IPS-15b (cell line): Measurements from ENCODE around the gene TPM2.

Experiments
- H3K27me3 ChIP-seq: one replicate; pipeline ENCODE4 v1.6.1; 2013; ENCODE audit warnings: low read length; ENCODE audit not compliant: control insufficient read depth, insufficient read depth
- H3K36me3 ChIP-seq: one replicate; pipeline ENCODE4 v1.6.1; 2013; ENCODE audit warnings: low read length; ENCODE audit not compliant: control insufficient read depth, insufficient read depth
- H3K4me1 ChIP-seq: one replicate; pipeline ENCODE4 v1.6.1; 2013; ENCODE audit warnings: mild to moderate bottlenecking, low read length; ENCODE audit not compliant: control insufficient read depth, insufficient read depth
- H3K4me3 ChIP-seq: one replicate; pipeline ENCODE4 v1.5.1; 2013; ENCODE audit warnings: low read depth, low read length
- H3K9ac ChIP-seq: one replicate; pipeline ENCODE4 v1.6.1; 2013; ENCODE audit warnings: low read depth, mild to moderate bottlenecking, low read length
- H3K9me3 ChIP-seq: one replicate; pipeline ENCODE4 v1.6.1; 2013; ENCODE audit warnings: mild to moderate bottlenecking, low read length; ENCODE audit not compliant: control insufficient read depth, insufficient read depth

Gene TPM2

DNA sequence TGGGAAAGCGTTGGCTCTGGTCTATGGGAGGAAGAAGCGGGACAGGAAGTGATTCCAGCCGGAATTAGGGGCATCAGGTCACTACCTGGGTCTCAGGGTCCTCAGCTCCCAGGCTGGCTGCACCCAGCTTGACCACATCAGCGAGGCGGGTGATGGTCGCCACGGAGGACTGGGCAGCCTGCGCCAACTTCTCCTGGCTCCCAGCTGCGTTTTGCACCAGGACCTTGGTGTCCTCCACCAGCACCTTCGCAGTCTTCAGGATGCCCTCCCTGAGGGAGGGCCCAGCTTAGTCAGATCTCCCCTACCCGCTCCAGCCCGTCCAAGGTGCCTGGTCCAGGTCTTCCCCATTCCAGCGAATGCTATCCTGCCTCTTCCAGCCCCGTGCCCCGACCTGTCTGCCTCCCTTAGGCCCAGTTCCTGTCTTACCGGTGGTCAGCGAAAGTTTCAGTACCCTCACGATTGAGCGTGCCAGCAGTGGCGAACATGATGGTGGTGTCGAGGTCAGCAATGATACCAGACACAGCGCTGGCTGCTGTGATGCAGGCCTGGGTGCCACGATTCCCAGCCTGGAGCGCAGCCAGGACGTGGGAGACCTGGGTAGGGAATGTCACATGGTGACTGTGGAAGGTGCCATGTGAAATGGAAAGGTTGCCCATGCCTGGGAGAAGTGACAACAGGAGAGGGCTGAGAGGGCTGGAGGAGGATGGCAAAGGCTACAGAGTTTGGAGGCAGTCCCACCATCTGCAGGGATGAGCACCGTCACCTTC, 14.4 kb upstream of the TPM2 start:
- peaks cover 81% of the 10 kb centered on the region for H3K36me3 ChIP-seq
- H3K9ac ChIP-seq: no peak overlapping the region
- no peaks in the 10 kb centered on the region for H3K9me3 ChIP-seq
- H3K4me3 ChIP-seq: no peak overlapping the region
- no peaks in the 10 kb centered on the region for H3K4me1 ChIP-seq
- no peaks in the 10 kb centered on the region for H3K27me3 ChIP-seq

DNA sequence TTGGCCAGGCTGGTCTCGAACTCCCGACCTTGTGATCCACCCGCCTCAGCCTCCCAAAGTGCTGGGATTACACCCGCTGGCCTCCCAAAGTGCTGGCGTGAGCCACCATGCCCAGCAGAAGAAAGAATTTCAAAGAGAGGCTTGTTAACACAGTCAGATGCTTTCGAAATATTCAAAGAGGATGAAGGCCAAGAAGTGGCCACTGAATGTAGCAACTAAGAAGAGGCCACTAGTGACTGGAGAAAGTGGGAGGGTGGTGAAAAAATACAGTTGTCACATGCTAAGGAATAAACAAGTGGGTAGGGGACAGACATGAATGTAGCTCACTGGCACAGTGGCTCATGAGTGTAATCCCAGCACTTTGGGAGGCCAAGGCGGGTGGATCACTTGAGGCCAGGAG, 13.0 kb upstream of the TPM2 start:
- no peaks in the 10 kb centered on the region for H3K27me3 ChIP-seq
- peaks cover 88% of the 10 kb centered on the region for H3K36me3 ChIP-seq
- no peaks in the 10 kb centered on the region for H3K9me3 ChIP-seq
- no peaks in the 10 kb centered on the region for H3K4me1 ChIP-seq
- H3K4me3 ChIP-seq: no peak overlapping the region
- H3K9ac ChIP-seq: no peak overlapping the region

DNA sequence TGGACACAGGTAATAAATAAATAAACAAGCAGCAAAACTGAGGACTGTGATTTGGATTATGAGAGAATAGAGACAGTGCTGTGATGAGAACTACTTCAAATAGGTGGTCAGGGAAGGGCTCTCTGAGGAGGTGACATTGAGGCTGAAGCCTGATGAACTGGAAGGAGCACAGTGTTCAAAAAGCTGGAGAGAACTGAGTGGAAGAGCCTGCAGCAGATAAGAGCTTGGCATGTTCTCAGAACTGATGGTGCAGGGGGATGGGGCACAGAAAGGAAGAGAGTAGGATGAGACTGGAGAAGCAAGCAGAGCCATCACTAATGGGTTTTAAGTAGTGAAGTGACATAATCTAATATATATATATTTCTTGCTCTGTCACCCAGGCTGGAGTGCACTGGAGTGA, 11.2 kb upstream of the TPM2 start:
- no peaks in the 10 kb centered on the region for H3K27me3 ChIP-seq
- H3K9me3 ChIP-seq: no peaks in the 10 kb centered on the region
- H3K9ac ChIP-seq: no peak overlapping the region
- peaks cover 76% of the 10 kb centered on the region for H3K36me3 ChIP-seq
- no peak overlapping the region for H3K4me3 ChIP-seq
- H3K4me1 ChIP-seq: no peaks in the 10 kb centered on the region

DNA sequence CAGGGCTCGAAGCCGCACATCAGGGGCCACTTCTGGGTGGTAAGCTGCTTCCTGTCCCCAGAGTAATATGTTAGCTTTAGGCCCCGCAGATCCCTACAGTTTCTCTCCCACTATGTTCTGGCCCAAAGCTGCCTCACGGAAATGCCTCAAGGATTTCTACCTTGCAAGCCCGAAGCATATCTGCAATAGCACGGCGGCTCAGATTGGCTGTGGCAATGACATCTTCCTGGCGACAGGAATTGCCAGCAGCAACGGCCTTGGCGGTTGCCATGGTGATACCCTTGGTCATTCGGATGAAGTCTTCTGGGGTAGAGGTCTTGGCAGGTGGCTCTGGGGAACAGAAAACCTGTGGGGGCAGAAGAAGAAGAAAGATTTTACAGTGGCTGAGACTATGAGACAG, 10.3 kb upstream of the TPM2 start:
- H3K36me3 ChIP-seq: peaks cover 67% of the 10 kb centered on the region
- no peaks in the 10 kb centered on the region for H3K9me3 ChIP-seq
- no peaks in the 10 kb centered on the region for H3K4me1 ChIP-seq
- H3K27me3 ChIP-seq: no peaks in the 10 kb centered on the region
- no peak overlapping the region for H3K4me3 ChIP-seq
- H3K9ac ChIP-seq: no peak overlapping the region

DNA sequence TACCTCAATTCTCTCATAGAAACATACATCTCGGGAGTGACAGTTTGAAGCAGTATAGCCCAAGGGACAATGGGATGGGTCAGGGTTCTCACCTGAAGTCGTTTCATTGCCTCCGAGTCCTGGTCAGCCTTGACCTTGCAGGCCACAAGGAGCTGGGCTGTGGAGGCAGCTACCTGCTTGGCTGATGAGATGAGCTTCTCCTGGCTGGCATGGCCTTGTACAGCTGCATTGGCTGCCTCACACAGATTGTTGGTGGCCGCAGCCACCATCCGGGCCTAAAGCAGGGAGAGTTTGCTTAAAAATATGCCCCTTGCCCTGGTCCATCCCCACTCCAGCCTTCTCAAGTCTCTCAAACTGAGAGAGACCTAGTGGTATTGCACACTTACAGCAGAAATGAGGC, 8.5 kb upstream of the TPM2 start:
- Histone ChIP-seq H3K27me3 (no peaks in the 10 kb centered on the region), H3K4me1 (no peaks in the 10 kb centered on the region), H3K36me3 (peaks cover 49% of the 10 kb centered on the region), H3K4me3 (no peak overlapping the region), H3K9ac (no peak overlapping the region), H3K9me3 (no peaks in the 10 kb centered on the region)

DNA sequence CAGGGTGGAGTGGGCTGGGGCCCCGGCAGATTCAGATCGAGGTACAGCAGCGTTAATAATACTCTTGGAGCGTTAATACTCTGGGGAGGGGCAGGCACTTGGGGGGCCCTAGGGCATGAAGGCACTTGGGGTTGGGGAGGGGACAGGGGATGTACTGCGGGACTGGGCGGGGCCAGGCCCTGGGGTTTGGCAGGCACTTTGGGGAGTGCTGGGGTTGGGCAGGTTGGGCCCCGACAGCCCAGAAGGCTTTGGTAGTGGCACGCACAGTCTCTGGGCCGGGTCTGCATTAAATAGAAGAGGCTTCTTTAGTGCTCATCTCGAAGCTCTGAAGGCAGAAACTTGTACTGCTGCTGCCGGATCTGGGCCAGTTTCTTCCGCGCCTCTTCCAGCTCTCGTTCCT, 7.8 kb upstream of the TPM2 start:
- H3K4me1 ChIP-seq: no peaks in the 10 kb centered on the region
- no peaks in the 10 kb centered on the region for H3K9me3 ChIP-seq
- no peak overlapping the region for H3K4me3 ChIP-seq
- H3K9ac ChIP-seq: no peak overlapping the region
- no peaks in the 10 kb centered on the region for H3K27me3 ChIP-seq
- peaks cover 42% of the 10 kb centered on the region for H3K36me3 ChIP-seq

DNA sequence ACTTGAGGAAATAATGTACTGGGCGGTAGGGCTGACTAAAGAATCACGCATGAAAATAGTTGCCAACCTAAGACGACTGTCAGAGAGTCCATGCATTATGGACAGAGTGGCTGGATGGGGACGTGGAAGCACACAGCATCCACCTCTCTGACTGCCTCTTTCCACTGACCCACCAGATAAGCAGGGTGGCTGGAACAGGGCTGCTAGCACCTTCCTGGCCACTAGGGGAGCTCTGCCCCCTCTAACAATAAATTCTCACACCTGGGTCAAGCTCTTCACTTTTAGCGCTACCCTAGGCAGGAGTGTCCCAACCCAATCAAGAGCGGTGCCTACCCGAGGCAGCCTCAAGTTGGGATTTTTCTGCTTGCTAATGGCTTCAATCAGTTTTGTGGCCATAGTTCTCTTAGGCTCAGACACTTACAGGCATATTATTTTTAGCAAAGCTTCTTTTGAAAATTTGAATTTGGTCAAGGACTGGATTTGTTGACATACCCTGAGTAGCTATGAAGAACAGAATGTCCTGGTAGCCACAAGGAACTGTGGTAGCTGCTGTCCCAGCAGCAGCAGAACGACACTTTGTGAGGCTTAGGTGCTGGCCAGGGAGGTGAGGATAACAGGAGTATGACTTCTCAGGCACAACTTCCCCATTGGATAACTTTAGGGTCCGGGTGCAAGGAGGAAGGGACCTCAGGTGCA, 6.9 kb upstream of the TPM2 start:
- Histone ChIP-seq H3K9ac (no peak overlapping the region), H3K27me3 (no peaks in the 10 kb centered on the region), H3K9me3 (no peaks in the 10 kb centered on the region), H3K36me3 (peaks cover 36% of the 10 kb centered on the region), H3K4me3 (no peak overlapping the region), H3K4me1 (no peaks in the 10 kb centered on the region)

DNA sequence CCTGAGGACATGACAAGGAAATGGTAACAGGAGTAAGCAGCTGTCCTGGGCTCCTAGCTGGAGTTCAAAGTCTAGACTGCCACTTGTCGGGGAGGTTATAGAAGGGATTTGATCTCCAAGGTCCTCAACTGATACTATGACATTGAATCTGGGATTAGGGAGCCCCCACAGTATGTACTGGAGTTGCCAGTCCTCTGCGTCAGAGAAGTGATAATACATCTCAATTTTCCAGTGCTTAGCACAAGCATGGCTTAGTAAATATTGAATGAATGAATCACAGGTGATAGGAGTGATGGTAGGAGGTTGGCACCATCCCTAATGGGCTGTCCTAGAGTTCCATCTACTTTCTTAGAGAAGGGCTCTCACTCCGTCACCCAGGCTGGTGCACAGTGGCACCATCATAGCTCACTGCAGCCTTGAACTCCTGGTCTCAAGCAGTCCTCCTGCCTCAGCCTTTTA, 6.2 kb upstream of the TPM2 start:
- no peak overlapping the region for H3K9ac ChIP-seq
- H3K4me1 ChIP-seq: no peaks in the 10 kb centered on the region
- no peaks in the 10 kb centered on the region for H3K9me3 ChIP-seq
- peaks cover 33% of the 10 kb centered on the region for H3K36me3 ChIP-seq
- H3K4me3 ChIP-seq: no peak overlapping the region
- no peaks in the 10 kb centered on the region for H3K27me3 ChIP-seq

DNA sequence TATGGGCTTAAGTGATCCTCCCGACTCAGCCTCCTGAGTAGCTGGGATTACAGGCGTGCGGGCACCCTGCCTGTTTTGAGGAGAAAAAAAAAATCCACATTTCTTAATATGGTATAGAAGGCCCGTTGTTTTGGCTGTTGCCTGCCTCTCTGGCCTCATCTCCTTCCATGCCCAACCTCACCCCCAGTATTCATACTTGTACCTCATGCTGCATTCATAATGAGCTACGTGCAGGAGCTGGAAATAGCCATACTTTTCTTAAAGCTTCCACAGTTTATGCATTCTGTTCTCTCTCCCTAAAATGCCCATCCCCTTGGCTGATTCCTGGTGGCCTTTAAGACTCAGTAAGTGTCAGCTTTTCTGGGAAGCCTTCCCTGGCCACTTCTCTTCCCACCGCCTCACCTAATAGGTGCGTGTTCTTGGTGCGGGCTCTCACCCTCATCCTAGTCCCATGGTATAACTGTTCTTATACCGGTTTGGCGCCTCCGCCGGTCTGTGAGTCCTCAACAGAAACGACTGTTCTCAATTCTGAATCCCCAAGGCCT, 2.1 kb upstream of the TPM2 start:
- H3K4me3 ChIP-seq: peak overlapping the region; percentile 79
- H3K4me1 ChIP-seq: peaks cover 10% of the 10 kb centered on the region
- peaks cover 13% of the 10 kb centered on the region for H3K36me3 ChIP-seq
- no peaks in the 10 kb centered on the region for H3K9me3 ChIP-seq
- H3K9ac ChIP-seq: no peak overlapping the region
- no peaks in the 10 kb centered on the region for H3K27me3 ChIP-seq

DNA sequence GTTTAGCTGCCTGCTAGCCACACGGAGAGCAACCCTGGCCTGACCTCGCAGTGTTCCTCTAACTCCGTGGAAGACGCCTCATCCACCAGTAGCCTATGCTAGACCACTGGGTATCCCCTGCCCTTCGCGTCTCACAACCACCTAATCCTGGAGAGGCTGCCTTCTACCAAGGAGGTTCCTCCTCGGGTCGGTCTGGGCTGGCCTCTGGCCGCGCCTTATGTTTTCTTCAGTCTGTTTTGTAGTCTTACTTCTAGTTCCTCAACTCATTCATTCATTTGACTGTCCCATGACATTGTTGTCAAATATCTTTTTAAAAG, 1.6 kb upstream of the TPM2 start:
- no peaks in the 10 kb centered on the region for H3K9me3 ChIP-seq
- peak overlapping the region; percentile 79 for H3K4me3 ChIP-seq
- H3K27me3 ChIP-seq: no peaks in the 10 kb centered on the region
- H3K36me3 ChIP-seq: peaks cover 15% of the 10 kb centered on the region
- H3K4me1 ChIP-seq: peaks cover 10% of the 10 kb centered on the region
- peak overlapping the region; percentile 37 for H3K9ac ChIP-seq

DNA sequence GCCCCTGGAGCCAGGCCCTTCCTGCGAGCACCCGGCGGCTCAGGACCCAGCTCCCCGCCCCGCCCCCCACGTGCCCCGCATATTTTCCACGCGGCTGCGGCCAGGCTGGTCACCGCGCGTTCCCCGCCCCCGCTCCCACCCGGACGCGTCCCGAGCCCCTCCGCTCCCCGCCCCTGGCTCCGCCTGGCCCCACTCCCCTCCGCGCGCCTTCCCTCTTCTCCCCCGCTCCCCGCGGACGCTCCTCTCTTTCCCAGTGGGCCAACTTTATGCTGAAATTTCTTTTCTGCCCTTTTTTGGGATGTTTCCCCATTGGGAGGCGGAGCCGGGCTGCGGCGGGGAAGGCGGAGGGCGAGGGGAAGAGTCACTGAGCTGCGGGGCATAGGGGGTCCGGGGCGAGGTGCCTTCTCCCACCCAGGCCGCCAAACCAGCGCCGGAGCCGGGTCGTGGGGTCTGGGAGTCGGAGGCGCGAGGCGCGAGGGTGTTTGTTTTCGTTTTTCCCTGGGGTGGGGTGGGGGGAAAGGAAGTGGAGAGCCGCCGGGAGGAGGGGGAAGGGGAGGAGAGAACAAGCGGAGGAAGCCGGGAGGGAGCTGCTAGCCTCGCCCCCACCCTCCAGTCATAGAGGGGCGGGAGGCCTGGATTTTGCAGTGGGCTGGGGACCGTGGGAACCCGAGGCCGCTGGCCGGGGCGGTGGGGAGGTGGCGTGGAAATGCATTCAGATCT, 1.0 kb upstream of the TPM2 start:
- Histone ChIP-seq H3K4me1 (peaks cover 10% of the 10 kb centered on the region), H3K36me3 (peaks cover 15% of the 10 kb centered on the region), H3K9me3 (no peaks in the 10 kb centered on the region), H3K27me3 (no peaks in the 10 kb centered on the region), H3K9ac (peak overlapping the region; percentile 37), H3K4me3 (peak overlapping the region; percentile 81)
